Stimulated activated CD8-positive, alpha-beta memory T cell treated with anti-CD3 and anti-CD28 coated beads, Interleukin-12 subunit alpha, Interleukin-12 subunit beta, amount 100 ng/mL, for 4 hours (primary cell): ENCODE results near the gene DLG3.
"Not testable (repeated sequence)": the region's sequence is repeated elsewhere in the genome, so short reads cannot be mapped to it uniquely, and the experiment has no call there.

ENCODE experiments used
- DNase-seq: peaks from one replicate; pipeline ENCODE4 v3.0.0-alpha.2; 2020; ENCODE audit warnings: low read depth

Gene DLG3

DNA sequence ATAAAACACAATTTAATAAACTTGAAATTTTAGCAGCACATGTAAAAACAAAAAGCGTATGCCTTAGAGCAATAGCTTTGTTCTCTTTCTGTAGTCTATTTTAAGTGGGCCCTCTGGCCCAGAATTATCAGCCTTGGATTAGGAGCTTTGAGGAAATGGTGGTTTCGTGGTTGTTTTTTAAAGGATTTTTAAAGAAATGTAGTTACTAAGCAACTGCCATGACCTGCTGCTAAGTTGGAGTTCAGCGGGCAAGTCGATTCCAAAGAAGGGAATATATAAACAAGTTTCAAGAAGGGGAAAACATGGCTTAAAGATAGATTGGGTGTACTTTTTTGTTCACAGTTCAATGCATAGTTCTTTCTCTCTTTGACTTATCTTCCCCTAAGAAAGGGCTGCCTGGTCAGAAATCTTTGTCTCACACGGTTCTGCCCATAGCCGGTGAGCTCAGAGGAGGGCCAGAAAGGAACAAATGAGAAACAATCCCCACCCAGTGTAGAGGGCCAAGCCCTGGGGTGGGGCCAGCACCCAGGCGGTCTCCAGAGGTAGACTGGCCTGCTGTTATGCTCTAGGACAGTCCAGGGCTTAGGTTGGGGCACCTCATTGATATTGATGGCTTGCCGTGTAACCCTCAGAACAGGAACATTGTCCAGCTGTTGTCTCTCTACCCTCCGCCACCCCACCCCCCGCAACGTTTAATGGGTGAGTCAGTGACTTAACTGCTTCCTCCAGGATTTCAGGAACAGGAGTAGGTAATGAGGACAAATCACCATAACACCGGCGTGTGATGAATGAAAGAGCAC lies 32.5 kb downstream of the DLG3 start:
- DNase-seq, result no peak

DNA sequence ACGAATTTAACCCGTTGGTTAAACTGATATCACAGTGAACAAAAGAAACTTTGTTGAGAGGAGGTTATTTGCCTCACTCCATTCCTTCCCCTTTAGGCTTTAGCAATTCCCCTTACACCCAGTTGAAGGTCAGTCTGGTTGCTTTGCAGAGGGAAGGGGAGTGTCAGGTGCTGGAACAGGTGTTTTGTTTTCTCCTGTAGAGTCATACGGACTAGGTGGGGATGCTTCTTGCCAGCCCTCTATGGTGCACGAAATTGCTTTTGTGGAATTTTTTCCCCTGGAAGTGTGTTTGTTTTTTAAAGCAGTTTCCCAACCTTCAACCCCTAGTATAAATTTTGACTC lies 33.1 kb downstream of the DLG3 start:
- no peak for DNase-seq

DNA sequence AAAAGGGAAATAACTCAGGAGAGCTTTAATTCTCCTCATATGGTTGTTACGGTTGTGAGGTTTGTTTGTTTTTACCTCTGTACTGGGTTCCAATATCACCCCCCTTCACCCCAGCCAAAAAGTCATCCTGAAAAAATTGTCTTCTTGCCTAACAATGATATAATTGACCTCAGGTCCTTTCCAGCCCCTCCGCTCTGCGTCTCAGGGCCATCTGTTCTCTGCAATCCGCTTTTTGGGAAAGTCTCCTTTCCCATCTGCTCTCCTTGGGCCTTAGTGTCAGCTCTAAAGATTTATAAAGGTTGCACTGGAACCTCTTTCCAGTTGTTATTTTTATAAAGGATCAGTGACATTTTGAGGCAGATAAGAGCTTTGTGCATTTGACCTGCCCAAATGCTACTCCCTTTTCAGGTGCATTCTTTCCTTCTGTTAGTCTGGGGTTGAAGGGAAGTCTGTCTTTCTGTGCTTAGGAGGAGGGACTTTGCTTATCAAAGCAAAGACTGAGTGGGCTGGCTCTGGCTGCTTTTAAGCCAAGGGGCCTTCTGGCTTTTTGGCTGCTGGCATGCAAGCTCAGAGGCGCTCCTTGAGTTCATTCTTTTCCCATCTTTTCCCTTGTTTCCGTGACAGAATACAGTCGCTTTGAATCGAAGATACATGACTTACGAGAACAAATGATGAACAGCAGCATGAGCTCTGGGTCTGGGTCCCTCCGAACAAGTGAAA lies 34.1 kb downstream of the DLG3 start:
- DNase-seq, result no peak

DNA sequence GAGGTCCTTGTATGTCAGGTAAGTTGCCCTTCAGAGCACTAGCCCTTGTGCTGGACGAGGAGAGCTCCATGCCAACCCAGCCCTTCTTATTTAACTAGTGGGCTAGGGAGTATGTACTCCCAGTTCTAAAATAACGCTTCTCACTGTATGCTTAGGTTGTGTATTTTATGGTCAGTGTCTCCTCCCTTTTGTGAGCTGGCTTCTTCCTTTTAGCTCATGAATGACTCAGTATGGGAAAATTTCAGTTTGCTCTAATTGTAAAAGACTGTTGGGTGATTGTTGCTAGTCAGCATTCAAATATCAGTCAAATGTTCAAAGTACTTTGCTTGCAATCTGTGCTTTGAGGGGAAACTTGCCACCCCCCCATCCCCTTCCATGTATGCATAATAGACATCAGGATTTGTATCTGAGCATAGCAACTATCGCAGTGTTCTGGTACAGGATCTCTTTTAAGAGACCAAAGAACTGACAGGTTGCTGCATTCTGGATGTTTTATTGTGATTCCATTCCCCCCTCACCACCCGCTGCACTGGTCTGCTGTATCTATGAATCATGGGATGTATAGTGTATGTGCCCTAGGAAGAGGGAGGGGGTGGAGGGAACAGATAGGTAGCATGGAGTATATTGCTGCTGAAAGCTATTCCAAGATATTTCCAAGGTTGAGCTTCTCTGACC lies 34.7 kb downstream of the DLG3 start:
- DNase-seq, result no peak

DNA sequence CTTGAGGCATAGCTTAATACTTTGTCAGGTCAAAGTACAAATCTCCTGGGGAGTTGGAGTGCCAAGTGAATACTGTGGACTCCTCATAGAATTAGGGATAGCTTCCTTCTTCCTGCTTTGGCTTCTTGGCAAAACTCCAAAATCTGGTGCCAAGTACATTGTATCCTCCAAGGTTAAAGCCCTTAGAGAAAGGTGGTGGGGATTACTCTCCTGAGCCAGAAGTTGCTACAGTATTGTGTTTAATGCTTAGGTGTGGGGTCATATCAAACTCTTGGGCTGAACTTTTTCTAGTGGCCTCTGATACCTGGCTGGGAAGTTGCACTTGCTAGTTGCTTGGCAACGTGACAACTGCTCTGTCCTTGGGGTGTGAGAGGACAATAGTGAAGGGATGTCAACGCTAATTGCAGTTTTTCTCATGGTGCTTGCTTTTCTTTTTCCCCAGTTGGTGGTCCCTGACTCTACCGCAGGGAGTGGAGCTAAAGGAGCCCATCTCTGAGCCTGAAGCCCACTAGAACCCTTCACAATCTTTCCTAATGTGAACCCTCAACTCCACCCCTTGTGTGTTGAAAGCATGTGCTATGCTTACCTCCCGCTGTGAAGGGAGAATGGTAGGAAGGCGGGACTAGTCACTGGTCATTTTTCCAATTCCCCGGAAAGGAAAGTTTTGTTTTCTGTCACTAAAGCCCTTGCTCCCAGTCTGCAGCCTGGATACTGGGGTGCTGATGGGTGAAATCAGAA lies 35.5 kb downstream of the DLG3 start:
- no peak for DNase-seq

DNA sequence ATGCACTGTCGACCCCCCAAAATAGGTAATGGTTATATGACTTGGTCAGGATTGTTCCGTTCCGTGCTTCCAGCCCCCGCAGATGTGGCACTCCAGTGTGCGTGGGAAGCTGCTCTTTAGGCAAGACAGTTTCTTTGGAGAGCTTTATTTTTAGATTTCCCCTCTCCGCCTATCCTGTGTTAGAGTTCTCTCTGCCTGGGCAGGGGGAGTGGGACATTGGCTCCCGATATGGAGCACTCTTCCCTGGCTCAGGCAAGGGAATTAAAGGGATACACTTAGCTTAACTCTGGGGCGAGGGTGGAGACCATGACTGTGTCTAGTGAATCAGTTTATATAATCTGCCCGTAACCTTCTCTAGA lies 36.0 kb downstream of the DLG3 start:
- no peak for DNase-seq

DNA sequence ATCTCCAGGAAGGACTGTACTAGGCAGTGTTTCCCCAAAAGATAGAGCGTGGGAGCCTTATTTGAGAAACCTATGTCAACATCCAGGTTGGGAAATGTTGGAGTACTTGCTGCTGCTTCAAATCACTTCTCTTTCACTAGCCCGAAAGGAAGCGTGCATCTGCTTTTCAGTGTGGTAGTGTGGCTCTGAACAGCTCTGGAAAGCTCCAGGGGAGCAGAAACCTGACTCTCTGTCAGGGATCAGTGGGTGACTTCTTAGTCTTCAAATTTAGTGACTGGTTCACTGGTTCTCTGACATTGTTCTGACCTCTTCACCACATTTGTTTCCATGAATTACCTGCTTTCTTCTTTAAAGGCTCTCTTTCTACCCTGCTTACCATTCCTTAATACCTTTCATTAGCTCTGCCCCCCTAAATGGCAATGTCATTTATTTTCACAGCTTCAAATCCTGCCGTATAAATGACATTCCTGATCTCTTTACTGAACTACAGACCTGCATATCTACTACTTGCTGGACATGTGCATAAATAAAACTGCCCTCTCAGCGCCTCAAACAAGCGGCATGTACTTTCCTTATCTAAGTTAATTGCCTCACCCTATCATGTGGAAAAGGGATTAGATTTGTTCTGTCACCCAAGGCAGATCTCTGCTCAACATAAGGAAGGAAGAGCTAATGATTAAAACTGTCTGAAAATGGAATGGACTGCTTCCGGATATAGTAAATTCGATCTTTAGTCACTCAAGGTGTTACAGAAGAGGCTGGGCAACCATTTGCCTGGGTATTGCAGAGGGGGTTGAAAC lies 37.0 kb downstream of the DLG3 start:
- DNase-seq, result no peak

DNA sequence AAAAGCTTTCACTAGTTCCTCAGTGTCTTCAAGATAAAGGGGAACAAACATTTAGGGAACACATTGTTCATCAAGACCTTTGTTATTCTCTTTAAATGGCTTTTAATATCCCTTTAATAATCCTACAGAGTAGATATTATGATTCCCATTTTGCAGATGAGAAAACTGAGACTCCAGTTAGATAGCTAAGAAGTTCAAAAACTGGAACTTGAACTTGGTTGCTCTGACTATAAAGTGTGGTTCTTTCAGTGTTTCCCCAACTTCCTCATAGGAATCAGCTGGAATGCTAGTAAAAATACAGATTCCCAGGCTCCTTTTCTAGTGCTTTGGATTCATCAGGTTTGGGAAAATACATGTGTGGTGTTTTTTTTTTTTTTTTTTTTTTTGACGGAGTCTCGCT lies 37.7 kb downstream of the DLG3 start:
- DNase-seq, result no peak

DNA sequence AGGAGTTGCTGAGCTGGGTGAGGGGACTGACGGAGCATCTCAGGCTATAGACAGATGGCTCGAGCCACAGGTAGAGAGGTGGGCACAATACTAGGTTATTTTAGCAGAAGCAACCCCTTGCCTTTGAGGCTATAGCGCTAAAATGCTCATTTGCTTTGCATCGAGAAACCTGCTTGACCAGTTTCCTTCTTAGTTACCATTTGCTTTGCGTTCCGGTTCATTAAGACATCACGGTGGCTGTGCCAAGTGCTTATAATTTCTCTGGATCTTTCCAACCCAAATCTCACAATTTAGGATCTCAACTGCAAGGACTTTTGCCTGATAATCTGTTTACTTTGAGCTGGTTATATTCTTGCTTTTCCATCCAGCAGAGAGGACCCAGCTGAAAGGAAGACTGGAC lies 40.8 kb downstream of the DLG3 start:
- DNase-seq, result no peak

DNA sequence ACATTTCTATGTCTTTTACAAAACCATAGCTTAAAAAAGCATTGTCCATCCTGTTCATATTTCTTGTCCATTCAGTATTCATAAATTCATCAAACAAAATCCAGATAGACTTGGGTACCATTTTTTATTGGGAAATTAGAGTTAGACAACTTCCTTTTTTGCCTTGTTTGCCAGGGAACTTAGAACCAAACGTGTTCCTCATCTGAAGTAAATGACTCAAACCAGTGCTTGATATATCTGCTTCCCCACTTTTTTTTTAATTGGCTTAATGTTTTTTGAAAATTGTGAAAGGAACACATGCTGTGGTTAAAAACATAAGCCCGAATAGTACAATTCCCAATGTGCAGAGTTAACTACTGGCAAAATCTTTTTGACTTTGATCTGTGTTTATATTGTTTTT lies 44.2 kb downstream of the DLG3 start:
- DNase-seq, result no peak

DNA sequence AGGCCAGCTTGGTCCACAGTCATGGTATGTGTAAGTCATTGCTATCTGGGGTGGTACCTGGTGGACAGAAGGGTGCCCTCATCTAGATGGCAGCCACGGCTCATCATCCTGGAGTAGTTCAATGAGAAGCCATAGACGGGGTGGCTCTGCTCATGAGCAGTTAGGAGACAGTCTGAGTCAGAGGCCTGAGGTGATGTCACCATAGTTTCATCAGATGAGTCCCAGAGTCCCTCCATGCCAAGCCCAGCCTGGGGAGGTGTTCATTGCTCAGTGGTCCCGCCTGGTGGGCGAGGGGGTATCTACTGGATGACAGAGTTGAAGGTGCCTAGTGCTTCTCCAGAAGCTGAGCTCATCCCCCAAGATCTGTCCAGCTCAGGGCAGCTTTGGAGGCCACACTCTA lies 49.8 kb downstream of the DLG3 start:
- DNase-seq, result no peak

DNA sequence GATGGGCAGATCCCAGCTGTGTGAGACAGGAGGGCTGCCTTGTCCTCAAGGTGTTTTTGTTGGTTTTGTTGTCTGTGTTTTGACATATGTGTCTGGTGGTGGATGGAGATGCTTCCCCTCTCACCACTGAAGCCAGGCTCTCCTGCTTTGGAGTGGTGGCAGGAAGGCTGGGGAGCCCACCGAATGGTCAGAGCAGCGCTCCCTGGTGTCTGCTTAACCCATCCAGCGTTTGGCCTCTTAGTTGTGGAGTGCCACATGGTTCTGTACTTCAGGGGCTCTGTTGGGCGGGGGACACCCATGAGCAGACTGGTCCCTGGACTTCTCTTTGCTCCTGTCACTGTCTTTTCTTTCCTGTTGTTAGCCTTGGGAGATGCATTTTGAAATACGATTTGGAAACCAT lies 51.9 kb downstream of the DLG3 start:
- DNase-seq, result no peak

DNA sequence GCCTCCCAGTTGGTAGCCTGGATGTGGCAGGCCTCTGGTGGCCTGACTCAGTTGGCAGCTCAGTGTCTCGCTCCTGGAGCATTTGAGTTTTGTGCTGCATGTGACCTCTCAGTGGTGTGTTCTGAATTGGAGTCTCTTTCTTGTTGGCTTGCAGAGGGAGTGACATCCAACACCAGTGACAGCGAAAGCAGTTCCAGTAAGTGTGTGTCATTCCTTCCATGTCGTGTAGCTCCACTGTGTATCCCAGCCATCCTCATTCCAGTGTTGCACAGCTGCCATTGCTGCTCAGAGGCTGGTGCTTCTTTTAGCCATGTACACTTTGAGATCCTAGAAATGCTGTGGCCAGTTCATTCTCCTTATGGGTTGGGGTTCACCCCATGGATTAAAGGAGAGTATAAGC lies 52.4 kb downstream of the DLG3 start:
- no peak for DNase-seq

DNA sequence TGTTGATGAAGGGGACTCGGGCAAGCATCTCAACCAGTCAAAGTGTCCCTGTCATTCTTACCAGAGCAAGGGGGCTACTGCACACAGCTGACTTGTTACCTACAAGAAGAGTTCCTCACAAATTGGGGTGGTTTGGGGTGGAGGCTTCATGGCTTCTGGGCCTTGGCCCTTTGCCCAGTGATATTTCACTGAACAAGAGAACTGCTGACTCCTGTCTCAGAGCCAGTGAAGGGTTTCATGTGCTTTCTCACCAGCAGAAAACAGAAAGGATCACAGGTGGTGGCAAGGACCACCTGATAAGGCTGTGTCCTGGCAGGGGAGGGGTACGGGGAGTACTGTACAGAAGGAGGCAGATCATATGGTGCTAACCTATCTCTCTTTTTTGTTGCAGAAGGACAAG lies 53.5 kb downstream of the DLG3 start:
- DNase-seq, result no peak

DNA sequence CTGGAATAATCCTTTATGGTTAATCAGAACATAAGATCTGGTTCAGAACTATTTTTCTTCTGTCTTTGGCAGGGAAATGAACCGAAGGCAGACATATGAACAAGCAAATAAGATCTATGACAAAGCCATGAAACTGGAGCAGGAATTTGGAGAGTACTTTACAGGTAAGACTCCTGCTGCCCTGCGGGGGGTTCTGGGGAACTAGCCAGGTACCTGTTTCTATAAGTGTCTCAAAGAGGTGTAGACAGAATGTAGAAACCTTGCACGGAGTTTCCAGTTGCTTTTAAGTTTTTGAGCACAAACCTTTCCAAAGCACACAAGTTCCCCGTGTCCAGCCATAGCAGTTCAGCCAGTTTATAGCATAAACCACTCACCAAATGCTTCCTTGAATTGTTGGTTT lies 56.2 kb downstream of the DLG3 start:
- DNase-seq, result no peak

DNA sequence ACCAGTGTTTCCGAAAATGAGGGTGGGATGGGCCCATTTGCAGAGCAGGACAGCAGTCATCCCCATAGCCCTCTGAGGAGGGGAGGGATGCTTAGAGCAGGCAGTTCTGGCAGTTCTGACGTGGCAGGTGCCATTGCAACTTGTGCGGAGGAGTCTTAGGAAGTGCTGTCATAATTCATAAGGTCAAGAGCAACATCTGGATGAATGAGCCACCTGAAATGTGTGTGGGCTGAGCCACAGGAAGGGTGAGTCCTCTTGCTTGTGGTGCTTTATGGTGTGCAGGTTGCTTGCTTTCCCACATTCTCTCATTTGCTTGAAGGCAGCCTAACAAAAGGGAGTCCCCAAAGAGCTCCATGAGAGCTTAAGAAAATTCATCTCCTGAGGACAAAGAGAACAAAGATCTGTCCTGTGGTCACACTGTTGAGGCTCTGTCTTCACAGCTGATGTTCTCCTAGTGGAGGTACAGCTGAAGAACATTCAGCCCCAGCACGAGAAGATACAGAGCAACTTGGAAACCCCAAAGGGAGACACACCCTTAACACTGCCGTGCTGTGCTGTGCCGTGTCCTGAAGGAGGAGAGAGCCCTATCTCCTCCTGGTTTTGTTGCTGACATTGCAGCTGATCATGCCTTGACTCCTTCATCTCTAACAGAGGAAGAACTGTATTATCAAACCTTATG lies 60.3 kb downstream of the DLG3 start:
- no peak for DNase-seq

DNA sequence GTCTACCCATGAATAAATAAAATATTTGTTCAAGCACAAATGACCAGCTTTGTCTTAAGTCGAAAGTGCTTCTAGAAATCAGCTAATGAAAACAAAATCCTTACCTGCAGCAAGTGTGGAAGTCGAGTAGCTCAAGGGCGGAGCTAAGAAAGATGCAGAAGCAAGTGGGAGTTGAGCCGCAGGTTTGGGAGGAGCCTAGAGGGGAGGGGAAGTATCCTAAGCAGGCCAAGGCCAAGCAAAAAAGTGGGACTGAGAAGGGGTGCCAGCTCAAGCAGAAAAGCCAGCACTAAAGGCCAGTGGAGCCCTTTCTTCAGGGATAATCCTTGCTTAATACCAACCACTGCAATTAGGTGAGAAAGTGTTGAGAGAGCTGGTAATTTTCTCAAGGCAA lies 60.8 kb downstream of the DLG3 start:
- no peak for DNase-seq

DNA sequence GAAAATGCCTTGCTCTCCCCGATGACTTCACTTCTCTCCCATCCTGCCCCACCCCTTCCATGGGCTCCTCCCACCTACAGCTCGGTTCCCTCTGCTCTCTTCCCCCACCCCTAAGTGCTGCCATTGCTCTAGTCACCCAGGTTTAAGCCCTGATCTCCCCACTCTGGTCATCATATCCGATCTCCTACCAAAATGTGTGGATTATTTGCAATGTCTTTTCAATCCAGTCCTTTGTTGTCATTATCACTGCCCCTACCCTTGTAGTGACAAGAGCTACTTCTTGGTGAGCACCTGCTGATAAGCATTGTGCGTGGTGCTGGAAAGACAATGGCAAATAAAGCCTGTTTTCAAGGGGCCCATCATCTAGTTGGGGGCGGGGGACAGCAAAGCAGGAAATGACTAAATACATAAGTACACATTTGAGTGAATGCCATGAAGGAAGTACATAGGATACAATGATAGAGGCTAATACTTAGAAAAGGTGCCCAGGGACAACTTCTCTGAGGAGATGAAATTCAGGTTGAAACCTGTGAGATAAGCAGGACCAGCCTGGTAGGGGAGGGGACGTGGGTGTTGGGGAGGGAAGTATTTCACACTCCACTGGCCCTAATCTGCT lies 63.8 kb downstream of the DLG3 start:
- DNase-seq, result no peak

DNA sequence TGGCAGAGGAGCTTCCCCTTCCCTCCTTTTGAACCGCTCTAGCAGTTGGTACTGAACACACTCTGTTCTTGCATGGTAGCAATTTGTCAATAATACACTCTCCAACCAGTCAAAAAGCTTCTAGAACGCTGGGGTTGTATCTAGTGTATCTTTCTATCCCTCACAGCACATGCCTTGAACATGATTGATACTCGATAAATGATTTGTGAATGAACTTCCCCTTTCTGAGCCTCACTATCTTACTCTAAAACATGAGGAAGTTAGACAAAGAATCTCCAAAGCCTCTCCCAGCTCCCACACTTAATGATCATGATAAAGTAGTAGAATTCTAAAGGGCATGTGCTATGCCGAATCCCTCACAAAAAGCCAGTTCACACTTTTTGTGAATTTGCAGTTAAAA lies 64.4 kb downstream of the DLG3 start:
- no peak for DNase-seq

DNA sequence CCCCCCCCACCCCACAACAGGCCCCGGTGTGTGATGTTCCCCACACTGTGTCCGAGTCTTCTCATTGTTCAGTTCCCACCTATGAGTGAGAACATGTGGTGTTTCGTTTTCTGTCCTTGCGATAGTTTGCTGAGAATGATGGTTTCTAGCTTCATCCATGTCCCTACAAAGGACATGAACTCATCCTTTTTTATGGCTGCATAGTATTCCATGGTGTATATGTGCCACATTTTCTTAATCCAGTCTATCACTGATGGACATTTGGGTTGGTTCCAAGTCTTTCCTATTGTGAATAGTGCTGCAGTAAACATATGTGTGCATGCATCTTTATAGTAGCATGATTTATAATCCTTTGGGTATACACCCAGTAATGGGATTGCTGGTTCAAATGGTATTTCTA lies 70.6 kb downstream of the DLG3 start:
- not testable (repeated sequence) for DNase-seq

DNA sequence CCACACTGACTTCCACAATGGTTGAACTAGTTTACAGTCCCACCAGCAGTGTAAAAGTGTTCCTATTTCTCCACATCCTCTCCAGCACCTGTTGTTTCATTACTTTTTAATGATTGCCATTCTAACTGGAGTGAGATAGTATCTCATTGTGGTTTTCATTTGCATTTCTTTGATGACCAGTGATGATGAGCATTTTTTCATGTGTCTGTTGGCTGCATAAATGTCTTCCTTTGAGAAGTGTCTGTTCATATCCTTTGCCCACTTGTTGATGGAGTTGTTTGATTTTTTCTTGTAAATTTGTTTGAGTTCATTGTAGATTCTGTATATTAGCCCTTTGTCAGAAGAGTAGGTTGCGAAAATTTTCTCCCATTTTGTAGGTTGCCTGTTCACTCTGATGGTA lies 71.1 kb downstream of the DLG3 start:
- not testable (repeated sequence) for DNase-seq
